NK-92 treated with Interleukin-12 subunit alpha and Interleukin-12 subunit beta, amount 100 ng/mL, for 24 hours (cell line): ENCODE measurements around the gene DHX58.

Source experiments
- DNase-seq: peaks from one replicate; lab custom pipeline; 2025; lab: John Stamatoyannopoulos, UW

The DHX58 gene

GRCh38 chr17:42053731-42054500 lies 58.6 kb downstream of the DHX58 start:
- DNase-seq: no peak

GRCh38 chr17:42052346-42052877 lies 60.1 kb downstream of the DHX58 start:
- no peak for DNase-seq

GRCh38 chr17:42051645-42052044 lies 60.9 kb downstream of the DHX58 start:
- no peak for DNase-seq
